IMR-90 (cell line): ENCODE data around the gene SH3GL2. TPM values are rescaled to one million over a fixed set of nuclear protein-coding genes. Genes with fewer than 3 reads are reported as not detected.
A peak's percentile ranks its signal among the peaks of the same experiment; 100 is the strongest.

Experiments
- ATAC-seq: fragments of 200-7000 bp; cut with Tn5 transposase; 2 replicates; pipeline ENCODE4 v1.9.1; 2020; ENCODE audit warnings: low read depth, mild to moderate bottlenecking, moderate library complexity
- Bru-seq: library from RNA; stranded (reverse); fragments of 400-500 nt; gene quantifications from one replicate; lab custom pipeline; 2021; lab: Mats Ljungman, UMichigan
- BruChase-seq, 2 experiments: library from RNA; stranded (reverse); fragments of 400-500 nt; gene quantifications; one replicate each; lab custom pipeline; 2021; lab: Mats Ljungman, UMichigan
- BruUV-seq: library from RNA; stranded (reverse); fragments of 400-500 nt; replicated peaks from 2 replicates; lab custom pipeline; 2021; lab: Mats Ljungman, UMichigan
- CTCF ChIA-PET: fragments of 300-600 bp; formaldehyde crosslinking; extraction: SDS; loops from one replicate; lab custom pipeline; 2021; ENCODE audit warnings: antibody characterized with exemption; lab: Yijun Ruan, JAX
- POLR2A ChIA-PET: fragments of 300-600 bp; sonication (Branson Sonifier 250); formaldehyde crosslinking; loops from one replicate; lab custom pipeline; 2022; ENCODE audit warnings: antibody characterized with exemption; ENCODE audit not compliant: unreplicated experiment; lab: Charles Lee
- DNase-seq: peaks from one replicate; pipeline ENCODE4 v3.0.0; 2013
- H2AFZ ChIP-seq: replicated peaks from 2 replicates; pipeline ENCODE3; 2013; ENCODE audit warnings: low read length, mild to moderate bottlenecking; ENCODE audit not compliant: poor library complexity
- H2AK5ac ChIP-seq: 2 replicates; pipeline ENCODE4 v1.6.1; 2013; ENCODE audit warnings: low read depth, low read length, inconsistent platforms
- H2AK9ac ChIP-seq: replicated peaks from 2 replicates; pipeline ENCODE3; 2013; ENCODE audit warnings: mild to moderate bottlenecking, low read depth, low read length, moderate library complexity; ENCODE audit not compliant: poor library complexity
- H2BK120ac ChIP-seq: 2 replicates; pipeline ENCODE4 v1.6.1; 2013; ENCODE audit warnings: low read depth, low read length, inconsistent platforms
- H2BK15ac ChIP-seq: 3 replicates; pipeline ENCODE4 v1.6.1; 2013; ENCODE audit warnings: low read depth, low read length, inconsistent platforms
- H2BK20ac ChIP-seq: 2 replicates; pipeline ENCODE4 v1.6.1; 2013; ENCODE audit warnings: low read depth, mild to moderate bottlenecking, inconsistent platforms, low read length, moderate library complexity
- H2BK5ac ChIP-seq: 2 replicates; pipeline ENCODE4 v1.6.1; 2013; ENCODE audit warnings: mild to moderate bottlenecking, low read depth, low read length, inconsistent platforms; ENCODE audit not compliant: poor library complexity, severe bottlenecking
- H3K14ac ChIP-seq: replicated peaks from 2 replicates; pipeline ENCODE4 v1.6.1; 2013; ENCODE audit warnings: low read depth, low read length, inconsistent platforms
- H3K18ac ChIP-seq: 2 replicates; pipeline ENCODE4 v1.6.1; 2013; ENCODE audit warnings: low read depth, low read length, control low read depth
- H3K23ac ChIP-seq: 2 replicates; pipeline ENCODE4 v1.6.1; 2013; ENCODE audit warnings: low read depth, low read length, inconsistent platforms
- H3K27ac ChIP-seq: 2 replicates; pipeline ENCODE4 v1.5.1; 2013; ENCODE audit warnings: mild to moderate bottlenecking, control low read depth, low read length; ENCODE audit not compliant: insufficient read depth
- H3K27me3 ChIP-seq: 2 replicates; pipeline ENCODE4 v1.6.1; 2013; ENCODE audit warnings: low read length; ENCODE audit not compliant: control insufficient read depth, insufficient read depth
- H3K36me3 ChIP-seq: 2 replicates; pipeline ENCODE4 v1.6.1; 2013; ENCODE audit warnings: low read length, mixed read lengths; ENCODE audit not compliant: control insufficient read depth, insufficient read depth
- H3K4ac ChIP-seq: 2 replicates; pipeline ENCODE4 v1.6.1; 2013; ENCODE audit warnings: low read depth, low read length, inconsistent platforms
- H3K4me1 ChIP-seq: 2 replicates; pipeline ENCODE4 v1.6.1; 2013; ENCODE audit warnings: low read length, mixed read lengths; ENCODE audit not compliant: control insufficient read depth, insufficient read depth
- H3K4me2 ChIP-seq: 2 replicates; pipeline ENCODE4 v1.6.1; 2013; ENCODE audit warnings: low read depth, mild to moderate bottlenecking, control low read depth, low read length, moderate library complexity
- H3K4me3 ChIP-seq: 2 replicates; pipeline ENCODE4 v1.5.1; 2013; ENCODE audit warnings: low read depth, mild to moderate bottlenecking, control low read depth, low read length, moderate library complexity; ENCODE audit not compliant: insufficient read depth
- H3K56ac ChIP-seq: 2 replicates; pipeline ENCODE4 v1.6.1; 2013; ENCODE audit warnings: low read length, inconsistent platforms; ENCODE audit not compliant: insufficient read depth; ENCODE audit errors: extremely low read depth
- H3K79me1 ChIP-seq, 2 experiments: 2 replicates each; pipeline ENCODE4 v1.6.1; 2013; ENCODE audit warnings: low read length in 2 of 2, inconsistent platforms in 1 of 2, low read depth in 1 of 2
- H3K9ac ChIP-seq: 2 replicates; pipeline ENCODE4 v1.6.1; 2013; ENCODE audit warnings: low read depth, low read length, control low read depth
- H3K9me1 ChIP-seq: 2 replicates; pipeline ENCODE4 v1.6.1; 2013; ENCODE audit warnings: low read length, inconsistent platforms; ENCODE audit not compliant: insufficient read depth
- H3K9me3 ChIP-seq: 2 replicates; pipeline ENCODE4 v1.6.1; 2013; ENCODE audit warnings: low read length; ENCODE audit not compliant: control insufficient read depth, insufficient read depth
- H4K20me1 ChIP-seq: 2 replicates; pipeline ENCODE4 v1.6.1; 2013; ENCODE audit warnings: low read length, inconsistent platforms; ENCODE audit not compliant: insufficient read depth
- H4K5ac ChIP-seq: 2 replicates; pipeline ENCODE4 v1.6.1; 2013; ENCODE audit warnings: mild to moderate bottlenecking, low read depth, low read length, control low read depth
- H4K8ac ChIP-seq, 2 experiments: 2 replicates each; pipeline ENCODE4 v1.6.1; 2013; ENCODE audit warnings: low read depth in 2 of 2, low read length in 2 of 2, control low read depth in 1 of 2, inconsistent platforms in 1 of 2
- H4K91ac ChIP-seq: 2 replicates; pipeline ENCODE4 v1.6.1; 2013; ENCODE audit warnings: low read depth, low read length, inconsistent platforms; ENCODE audit not compliant: insufficient read depth
- BHLHE40 ChIP-seq: fragments of 150-350 bp; IDR thresholded peaks from 2 replicates; pipeline ENCODE4 v1.6.1; 2016; ENCODE audit warnings: mild to moderate bottlenecking, low read depth, low read length
- CEBPB ChIP-seq: IDR thresholded peaks from 2 replicates; pipeline ENCODE4 v1.6.1; 2012; ENCODE audit warnings: low read depth, low read length, improper control_type of control experiment
- CHD1 ChIP-seq: IDR thresholded peaks from 2 replicates; pipeline ENCODE4 v1.6.1; 2012; ENCODE audit warnings: low read depth, low read length, improper control_type of control experiment
- FOS ChIP-seq: fragments of 150-350 bp; IDR thresholded peaks from 2 replicates; pipeline ENCODE4 v1.6.1; 2016; ENCODE audit warnings: low read depth, low read length
- MAFK ChIP-seq: IDR thresholded peaks from 2 replicates; pipeline ENCODE4 v1.6.1; 2012; ENCODE audit warnings: low read depth, low read length, improper control_type of control experiment
- MAZ ChIP-seq: IDR thresholded peaks from 2 replicates; pipeline ENCODE4 v1.6.1; 2012; ENCODE audit warnings: low read depth, mild to moderate bottlenecking, low read length, improper control_type of control experiment, moderate library complexity, borderline replicate concordance
- MXI1 ChIP-seq: IDR thresholded peaks from 2 replicates; pipeline ENCODE4 v1.6.1; 2012; ENCODE audit warnings: low read depth, mild to moderate bottlenecking, low read length, moderate library complexity, borderline replicate concordance
- NFE2L2 ChIP-seq: fragments of 150-350 bp; IDR thresholded peaks from 2 replicates; pipeline ENCODE4 v1.6.1; 2016; ENCODE audit warnings: low read depth, mild to moderate bottlenecking, low read length
- POLR2A ChIP-seq: IDR thresholded peaks from 2 replicates; pipeline ENCODE4 v1.6.1; 2012; ENCODE audit warnings: mild to moderate bottlenecking, low read depth, low read length
- RAD21 ChIP-seq: IDR thresholded peaks from 2 replicates; pipeline ENCODE4 v1.6.1; 2012; ENCODE audit warnings: low read length, improper control_type of control experiment
- RCOR1 ChIP-seq: IDR thresholded peaks from 2 replicates; pipeline ENCODE4 v1.6.1; 2012; ENCODE audit warnings: mild to moderate bottlenecking, low read length, improper control_type of control experiment; ENCODE audit not compliant: insufficient replicate concordance
- RFX5 ChIP-seq: IDR thresholded peaks from 2 replicates; pipeline ENCODE4 v1.8.0; 2012; ENCODE audit warnings: low read depth, mild to moderate bottlenecking, low read length, moderate library complexity
- SMC3 ChIP-seq: fragments of 150-350 bp; IDR thresholded peaks from 2 replicates; pipeline ENCODE4 v1.6.1; 2016; ENCODE audit warnings: low read depth, mild to moderate bottlenecking, antibody characterized with exemption, low read length, moderate library complexity
- USF2 ChIP-seq: fragments of 150-350 bp; IDR thresholded peaks from 2 replicates; pipeline ENCODE4 v1.6.1; 2017; ENCODE audit warnings: mild to moderate bottlenecking, antibody characterized with exemption, low read length, low read depth
- WGBS, 2 experiments: methylation state at CpG; one replicate each; pipeline versions ENCODE4 v1.1.5 to v1.1.7; 2013; ENCODE audit warnings: missing lambda C conversion rate in 2 of 2; ENCODE audit not compliant: insufficient read length in 1 of 2; ENCODE audit errors: extremely low coverage in 2 of 2; 5-methylcytosine and 5-hydroxymethylcytosine counted together
- dilution Hi-C: fragments of 300-500 bp; cut with HindIII; formaldehyde crosslinking; loops from one replicate; pipeline ENCODE4 v1.14.3; 2018; ENCODE audit warnings: low sequenced_read_pairs; ENCODE audit not compliant: unreplicated experiment
- in situ Hi-C: fragments of 300-500 bp; cut with MboI; formaldehyde crosslinking; loops from 3 replicates; pipeline ENCODE4 v1.14.3; 2019; ENCODE audit warnings: low sequenced_read_pairs, inconsistent platforms, mixed read lengths
- intact Hi-C: fragments of 100-400 bp; cut with micrococcal nuclease; formaldehyde crosslinking; loops from 2 replicates; pipeline ENCODE4 v1.10.0; 2022
- long read RNA-seq: library from polyadenylated mRNA; unstranded; transcript quantifications from one replicate; pipeline ENCODE4 v2.0.0, GENCODE V29; 2021; ENCODE audit not compliant: unreplicated experiment
- polyA plus RNA-seq, 3 experiments: library from polyadenylated mRNA; depleted of rRNA; stranded (reverse); fragments of >200 nt; gene quantifications; 2 replicates each; pipeline ENCODE4 v1.2.3, GENCODE V29; 2012; ENCODE audit warnings: low replicate concordance in 1 of 3
- total RNA-seq: library from RNA; depleted of rRNA; stranded (reverse); fragments of >200 nt; gene quantifications from 2 replicates; pipeline ENCODE4 v1.2.3, GENCODE V29; 2012; rRNA removed
- TF ChIP-seq, protein P1 (sequence below): fragments of 150-350 bp; IDR thresholded peaks from 2 replicates; pipeline ENCODE4 v1.6.1; 2016; ENCODE audit warnings: low read depth, mild to moderate bottlenecking, low read length, moderate library complexity, borderline replicate concordance

Gene SH3GL2
- under 0.01 TPM in 1 of 2 replicates, not detected in the other for total RNA-seq
- 0.05 TPM in 1 of 2 replicates, not detected in the other for polyA plus RNA-seq (2012; rRNA removed)
- polyA plus RNA-seq (2012; cell fraction: cytosol; rRNA removed): 0.01 and 0.04 TPM in 2 replicates
- 0.07 TPM in 1 of 2 replicates, not detected in the other for polyA plus RNA-seq (2012; cell fraction: nucleus; rRNA removed; ENCODE audit: low replicate concordance)
- Bru-seq, nascent RNA: percentile 7 among the genes with signal in this experiment
- BruChase-seq, experiment 1, labeled RNA remaining after a 6-hour chase: percentile 12 among the genes with signal in this experiment
- percentile 13 among the genes with signal in this experiment for BruChase-seq, experiment 2, labeled RNA remaining after a 2-hour chase
- long read RNA-seq: 0 reads

DNA sequence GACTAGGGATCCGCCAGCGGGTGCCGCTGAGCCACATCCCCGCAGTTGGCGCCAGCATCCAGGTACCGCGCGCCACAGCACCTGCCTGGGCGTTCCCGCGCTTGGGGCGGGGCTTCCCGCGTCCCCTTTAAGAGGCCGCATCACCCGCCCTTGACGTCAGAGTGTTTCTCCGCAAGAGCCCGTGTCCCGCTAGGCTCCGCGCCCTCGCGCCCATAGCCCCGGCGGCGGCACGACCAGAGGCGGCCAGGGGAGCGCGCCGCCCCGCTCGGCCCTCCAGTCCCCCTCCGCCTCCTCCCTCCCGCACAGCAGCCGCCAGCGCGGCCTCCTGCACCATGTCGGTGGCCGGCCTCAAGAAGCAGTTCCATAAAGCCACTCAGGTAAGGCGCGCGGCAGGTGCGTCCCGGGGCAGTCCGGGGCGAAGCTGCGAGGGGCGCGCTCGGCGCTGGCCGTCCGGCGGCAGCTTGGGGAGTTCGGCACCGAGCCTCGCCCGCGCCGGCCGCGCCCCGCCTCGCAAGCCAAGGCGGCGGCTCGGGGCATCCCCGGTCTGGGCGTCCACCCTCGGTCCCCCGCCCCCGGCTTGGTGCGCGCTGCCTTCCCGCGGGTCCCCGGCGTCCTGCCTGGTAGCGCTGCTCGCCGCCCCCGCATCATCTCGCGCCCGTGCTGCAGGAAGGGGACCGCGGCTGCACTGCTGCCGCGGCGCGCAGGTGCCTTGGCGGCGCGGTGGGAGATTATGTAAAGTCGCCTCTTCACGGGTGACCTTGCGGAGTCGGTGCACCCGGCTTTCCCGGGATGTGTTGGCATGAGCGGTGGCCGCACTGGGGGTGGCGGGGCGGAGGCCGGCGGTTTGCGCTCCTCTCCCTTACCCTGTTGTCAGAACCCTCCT is at the start of gene SH3GL2:
Gene SH3GL2, plus strand, starts transcription at position 156 of the 883 bp plus-strand sequence.
- 1% methylated on average over 23 of the region's 109 CpGs; no CpG with 5 or more reads in 1 of the 2 experiments for WGBS, 2 experiments
- ChIA-PET CTCF (no interaction called here), POLR2A (no interaction called here)
- Histone ChIP-seq H4K91ac (no peak within 1 kb of the TSS), H3K9ac (no peak within 1 kb of the TSS), H3K4ac (no peak within 1 kb of the TSS), H3K14ac (no peak within 1 kb of the TSS), H2BK20ac (no peak within 1 kb of the TSS), H2BK5ac (no peak within 1 kb of the TSS), H3K23ac (no peak within 1 kb of the TSS), H3K27ac (no peak within 1 kb of the TSS), H3K9me1 (no peaks in the 10 kb centered on the region), H3K27me3 (peaks cover 45% of the 10 kb centered on the region), H4K20me1 (no peaks in the 10 kb centered on the region), H3K79me1 (no peaks in the 10 kb centered on the region), H2AK9ac (peak within 1 kb of the TSS; percentile 26), H3K36me3 (no peaks in the 10 kb centered on the region), H3K4me3 (peak within 1 kb of the TSS; percentile 35), H4K5ac (no peak within 1 kb of the TSS), H3K4me2 (peak within 1 kb of the TSS; percentile 67; the same call in 1 of the 2 replicates), H2BK15ac (no peak within 1 kb of the TSS), H3K18ac (no peak within 1 kb of the TSS), H3K9me3 (no peaks in the 10 kb centered on the region), H2AK5ac (no peak within 1 kb of the TSS), H3K56ac (no peak within 1 kb of the TSS), H2AFZ (peak within 1 kb of the TSS; percentile 80), H4K8ac (no peak within 1 kb of the TSS), H2BK120ac (no peak within 1 kb of the TSS), H3K4me1 (no peaks in the 10 kb centered on the region)
- peak; percentile 4 for DNase-seq
- dilution Hi-C loops: no loop called here
- no TSS peak for BruUV-seq
- peak; percentile 68 for ATAC-seq
- intact Hi-C loops: no loop called here
- in situ Hi-C loops: no loop called here
- TF ChIP-seq MAFK: no peak
- no peak for TF ChIP-seq SMC3
- no peak for TF ChIP-seq NFE2L2
- TF ChIP-seq RCOR1: no peak
- TF ChIP-seq CEBPB: no peak
- TF ChIP-seq, protein P1, sequence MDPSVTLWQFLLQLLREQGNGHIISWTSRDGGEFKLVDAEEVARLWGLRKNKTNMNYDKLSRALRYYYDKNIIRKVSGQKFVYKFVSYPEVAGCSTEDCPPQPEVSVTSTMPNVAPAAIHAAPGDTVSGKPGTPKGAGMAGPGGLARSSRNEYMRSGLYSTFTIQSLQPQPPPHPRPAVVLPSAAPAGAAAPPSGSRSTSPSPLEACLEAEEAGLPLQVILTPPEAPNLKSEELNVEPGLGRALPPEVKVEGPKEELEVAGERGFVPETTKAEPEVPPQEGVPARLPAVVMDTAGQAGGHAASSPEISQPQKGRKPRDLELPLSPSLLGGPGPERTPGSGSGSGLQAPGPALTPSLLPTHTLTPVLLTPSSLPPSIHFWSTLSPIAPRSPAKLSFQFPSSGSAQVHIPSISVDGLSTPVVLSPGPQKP: no peak
- no peak for TF ChIP-seq RFX5
- TF ChIP-seq CHD1: no peak
- no peak for TF ChIP-seq POLR2A
- no peak for TF ChIP-seq MXI1
- TF ChIP-seq USF2: no peak
- no peak for TF ChIP-seq RAD21
- no peak for TF ChIP-seq BHLHE40
- TF ChIP-seq FOS: no peak
- no peak for TF ChIP-seq MAZ
